Mesothelial cell of epicardium (in vitro differentiated cells): ENCODE results near the gene SMTN. TPM values are rescaled to one million over a fixed set of nuclear protein-coding genes. Genes with fewer than 3 reads are reported as not detected.
"Not testable (repeated sequence)": the region's sequence is repeated elsewhere in the genome, so short reads cannot be mapped to it uniquely, and the experiment has no call there.

ENCODE experiments used
- DNase-seq, 2 experiments: peaks; one replicate each; pipeline ENCODE4 v3.0.0; 2021; ENCODE audit warnings: low spot score in 2 of 2; ENCODE audit not compliant: unreplicated experiment in 2 of 2
- H3K27ac Mint-ChIP-seq: 2 replicates; pipeline ENCODE4 v1.8.0; 2021; ENCODE audit warnings: mixed read lengths
- H3K27me3 Mint-ChIP-seq: 2 replicates; pipeline ENCODE4 v1.8.0; 2021; ENCODE audit warnings: low read depth, mixed read lengths
- H3K36me3 Mint-ChIP-seq: 2 replicates; pipeline ENCODE4 v1.8.0; 2021; ENCODE audit warnings: mixed read lengths
- H3K4me1 Mint-ChIP-seq: 2 replicates; pipeline ENCODE4 v1.8.0; 2021; ENCODE audit warnings: mixed read lengths
- H3K4me3 Mint-ChIP-seq: 2 replicates; pipeline ENCODE4 v1.8.0; 2021; ENCODE audit warnings: mild to moderate bottlenecking, moderate library complexity, mixed read lengths
- H3K9me3 Mint-ChIP-seq: 2 replicates; pipeline ENCODE4 v1.8.0; 2021; ENCODE audit warnings: mixed read lengths
- CTCF ChIP-seq: fragments of 200-600 bp; sonication (generic); IDR thresholded peaks from one replicate; pipeline ENCODE4 v1.5.0; 2021; ENCODE audit warnings: antibody characterized with exemption; ENCODE audit not compliant: unreplicated experiment
- total RNA-seq: library from RNA; stranded (reverse); gene quantifications from 3 replicates; pipeline ENCODE4 v1.2.1, GENCODE V29; 2021

Gene SMTN
- total RNA-seq, 1 donor from 2014 or later, result 67.0 TPM

- Mint-ChIP-seq H3K36me3 (no peaks in the 10 kb centered on the region), H3K9me3 (no peaks in the 10 kb centered on the region), H3K4me3 (no peak overlapping the region), H3K27ac (peak overlapping the region; percentile 83), H3K4me1 (peaks cover 40% of the 10 kb centered on the region), H3K27me3 (no peaks in the 10 kb centered on the region)
- no peak for TF ChIP-seq CTCF
- no peak for DNase-seq
Observed at GRCh38 chr22:31055117-31055634, 25.9 kb upstream of the SMTN start.

- H3K27ac Mint-ChIP-seq, result peak overlapping the region; percentile 83
- no peak overlapping the region for H3K4me3 Mint-ChIP-seq
Observed at GRCh38 chr22:31055635-31056159, 25.4 kb upstream of the SMTN start.

GRCh38 chr22:31056986-31057599, 24.0 kb upstream of the SMTN start:
- Mint-ChIP-seq H3K27me3 (no peaks in the 10 kb centered on the region), H3K27ac (peak overlapping the region; percentile 79), H3K4me1 (peaks cover 40% of the 10 kb centered on the region), H3K36me3 (no peaks in the 10 kb centered on the region), H3K9me3 (no peaks in the 10 kb centered on the region), H3K4me3 (no peak overlapping the region)
- no peak for TF ChIP-seq CTCF
- DNase-seq, result no peak

More at GRCh38 chr22:31055635-31056159, 25.4 kb upstream of the SMTN start:
- no peak for TF ChIP-seq CTCF
- DNase-seq, result peak; percentile 65 to 76
- H3K27me3 Mint-ChIP-seq, result no peaks in the 10 kb centered on the region
- peaks cover 40% of the 10 kb centered on the region for H3K4me1 Mint-ChIP-seq
- no peaks in the 10 kb centered on the region for H3K9me3 Mint-ChIP-seq
- H3K36me3 Mint-ChIP-seq, result no peaks in the 10 kb centered on the region

GRCh38 chr22:31059663-31060062, 21.5 kb upstream of the SMTN start:
- not testable (repeated sequence) for H3K36me3 Mint-ChIP-seq, DNase-seq, H3K27me3 Mint-ChIP-seq, H3K4me3 Mint-ChIP-seq, H3K9me3 Mint-ChIP-seq
- Mint-ChIP-seq H3K27ac (peak overlapping the region; percentile 33), H3K4me1 (peaks cover 35% of the 10 kb centered on the region)

GRCh38 chr22:31062566-31063230, 18.4 kb upstream of the SMTN start:
- Mint-ChIP-seq H3K27ac (no peak overlapping the region), H3K4me1 (peaks cover 12% of the 10 kb centered on the region), H3K27me3 (no peaks in the 10 kb centered on the region), H3K36me3 (no peaks in the 10 kb centered on the region), H3K9me3 (no peaks in the 10 kb centered on the region), H3K4me3 (no peak overlapping the region)
- DNase-seq, result no peak
- no peak for TF ChIP-seq CTCF

GRCh38 chr22:31064369-31064768, 16.7 kb upstream of the SMTN start:
- Mint-ChIP-seq H3K4me1 (peaks cover 8% of the 10 kb centered on the region), H3K27ac (no peak overlapping the region), H3K9me3 (no peaks in the 10 kb centered on the region), H3K27me3 (no peaks in the 10 kb centered on the region), H3K4me3 (no peak overlapping the region), H3K36me3 (no peaks in the 10 kb centered on the region)
- DNase-seq, result no peak
- TF ChIP-seq CTCF, result no peak
